Fibroblast of lung (primary cell): ENCODE results near the gene MEIS2.

Experiments used
- EZH2 ChIP-seq: IDR thresholded peaks from 2 replicates; pipeline ENCODE4 v1.5.1; 2012; ENCODE audit warnings: low read length, control low read depth, mild to moderate bottlenecking; ENCODE audit errors: missing control alignments
- TF ChIP-seq, protein P1 (sequence below), 2 donors: IDR thresholded peaks in 1 of 2; conservative IDR thresholded peaks in 1 of 2; 1 replicate in 1 of 2; 2 replicates in 1 of 2; pipeline ENCODE4 v1.5.1; 2011 to 2012; ENCODE audit warnings: low read length in 2 of 2, control low read depth in 1 of 2, inconsistent platforms in 1 of 2, low read depth in 1 of 2, mild to moderate bottlenecking in 1 of 2

DNA sequence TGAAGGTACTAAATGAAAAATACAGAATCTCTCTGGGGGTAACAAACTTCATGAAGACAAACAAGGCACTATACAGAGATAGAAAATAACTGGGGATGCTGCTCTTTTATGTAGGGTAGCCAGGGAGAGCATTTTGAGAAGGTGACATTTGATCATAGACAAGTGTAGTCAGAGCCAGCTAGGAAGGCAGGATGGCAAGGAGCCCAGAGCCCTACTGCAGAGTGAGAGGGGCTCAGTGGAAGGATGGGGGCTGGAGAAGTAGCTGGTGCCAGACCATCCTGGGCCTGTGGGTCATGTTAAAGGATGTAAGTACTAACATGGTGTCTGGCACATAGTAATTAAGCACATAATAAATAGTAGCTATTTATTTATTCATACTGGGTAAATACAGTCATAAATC, 133.6 kb downstream of the MEIS2 start:
- TF ChIP-seq, protein P1, sequence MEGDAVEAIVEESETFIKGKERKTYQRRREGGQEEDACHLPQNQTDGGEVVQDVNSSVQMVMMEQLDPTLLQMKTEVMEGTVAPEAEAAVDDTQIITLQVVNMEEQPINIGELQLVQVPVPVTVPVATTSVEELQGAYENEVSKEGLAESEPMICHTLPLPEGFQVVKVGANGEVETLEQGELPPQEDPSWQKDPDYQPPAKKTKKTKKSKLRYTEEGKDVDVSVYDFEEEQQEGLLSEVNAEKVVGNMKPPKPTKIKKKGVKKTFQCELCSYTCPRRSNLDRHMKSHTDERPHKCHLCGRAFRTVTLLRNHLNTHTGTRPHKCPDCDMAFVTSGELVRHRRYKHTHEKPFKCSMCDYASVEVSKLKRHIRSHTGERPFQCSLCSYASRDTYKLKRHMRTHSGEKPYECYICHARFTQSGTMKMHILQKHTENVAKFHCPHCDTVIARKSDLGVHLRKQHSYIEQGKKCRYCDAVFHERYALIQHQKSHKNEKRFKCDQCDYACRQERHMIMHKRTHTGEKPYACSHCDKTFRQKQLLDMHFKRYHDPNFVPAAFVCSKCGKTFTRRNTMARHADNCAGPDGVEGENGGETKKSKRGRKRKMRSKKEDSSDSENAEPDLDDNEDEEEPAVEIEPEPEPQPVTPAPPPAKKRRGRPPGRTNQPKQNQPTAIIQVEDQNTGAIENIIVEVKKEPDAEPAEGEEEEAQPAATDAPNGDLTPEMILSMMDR (conservative IDR thresholded peaks at IDR 0.05 in 1 of 2, IDR thresholded peaks at IDR 0.05 in 1 of 2; ENCODE audit: low read depth in 1 of 2, low read length in 2 of 2), result no peak
- no peak for TF ChIP-seq EZH2
